ENCODE measurements around the gene API5.

API5 gene

DNA sequence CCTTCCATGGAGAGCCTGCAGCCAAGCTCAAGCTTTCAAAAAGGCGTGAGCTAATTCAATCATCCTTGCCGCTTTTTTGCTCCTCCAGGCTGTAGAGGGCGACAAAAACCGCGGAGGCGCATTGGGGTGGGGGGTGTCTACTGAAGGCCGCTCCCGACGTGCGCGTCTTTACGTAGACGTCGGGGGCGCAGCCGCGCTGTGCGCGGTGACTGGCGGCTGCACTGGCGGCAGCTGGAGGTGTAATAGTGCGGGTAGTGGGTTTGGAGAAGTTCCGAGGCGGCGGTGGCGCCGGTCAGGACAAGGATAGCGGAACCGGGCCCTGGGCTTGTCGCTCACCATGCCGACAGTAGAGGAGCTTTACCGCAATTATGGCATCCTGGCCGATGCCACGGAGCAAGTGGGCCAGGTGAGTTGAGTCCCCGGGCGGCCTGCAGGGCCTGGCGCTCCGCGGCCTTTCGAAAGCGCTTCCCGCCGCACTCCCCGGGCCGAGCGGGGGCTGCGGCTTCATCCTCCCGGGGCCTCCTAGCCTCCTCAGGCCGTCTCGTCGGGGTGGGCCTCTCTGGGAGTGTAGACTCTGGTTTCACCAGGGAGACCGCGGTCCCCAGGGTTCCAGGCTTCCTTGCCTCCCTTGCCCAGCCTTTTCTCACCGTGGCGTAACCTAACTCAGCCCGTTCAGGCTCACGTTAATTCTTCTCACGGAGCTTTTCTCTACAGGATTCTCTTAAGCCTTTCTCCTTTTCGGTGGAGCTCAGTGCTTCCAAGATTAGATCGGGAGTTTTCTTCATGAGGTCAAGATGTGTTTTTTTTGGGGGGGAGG lies at the start of gene API5:
API5 (plus strand) TSS at position 206 of the 817 bp plus-strand sequence; CDS start at position 338, 132 bp downstream.
- peak; percentile 91 for DNase-seq

DNA sequence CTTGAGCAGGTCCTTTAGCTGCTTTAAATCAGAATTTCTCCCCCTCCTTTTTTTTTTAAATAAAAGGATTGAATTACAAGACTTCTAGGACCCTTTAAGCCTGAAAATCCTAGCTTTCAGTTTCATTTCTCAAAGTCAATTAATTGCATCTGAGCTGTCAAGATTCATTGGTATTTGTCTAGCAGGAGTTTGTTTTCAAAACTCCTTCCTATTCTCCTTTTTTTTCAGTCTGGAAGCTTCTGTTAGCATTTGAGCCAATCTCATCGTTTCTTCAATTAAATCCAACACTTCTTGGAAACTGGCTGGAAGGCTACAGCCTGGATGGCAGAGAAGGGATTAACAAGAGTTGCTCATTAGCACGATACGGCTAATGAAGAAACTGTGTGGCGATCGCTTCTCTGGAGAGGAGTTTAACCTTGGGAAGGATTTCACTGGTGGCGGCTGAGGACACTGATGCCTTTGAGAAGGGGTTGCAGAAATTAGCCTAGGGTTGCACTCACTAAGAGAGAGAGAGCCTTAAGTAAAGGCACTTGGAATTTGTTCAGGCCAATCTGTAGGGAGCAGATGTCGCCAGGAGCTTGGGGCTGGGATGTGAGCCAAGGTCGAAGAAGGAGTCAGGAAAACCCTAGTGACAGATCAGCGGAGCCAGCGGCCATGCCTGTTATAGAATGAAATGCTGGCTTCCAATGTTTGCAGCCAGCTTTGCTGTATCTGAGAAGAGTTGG lies 43.8 kb upstream of the API5 start:
- DNase-seq: no peak

DNA sequence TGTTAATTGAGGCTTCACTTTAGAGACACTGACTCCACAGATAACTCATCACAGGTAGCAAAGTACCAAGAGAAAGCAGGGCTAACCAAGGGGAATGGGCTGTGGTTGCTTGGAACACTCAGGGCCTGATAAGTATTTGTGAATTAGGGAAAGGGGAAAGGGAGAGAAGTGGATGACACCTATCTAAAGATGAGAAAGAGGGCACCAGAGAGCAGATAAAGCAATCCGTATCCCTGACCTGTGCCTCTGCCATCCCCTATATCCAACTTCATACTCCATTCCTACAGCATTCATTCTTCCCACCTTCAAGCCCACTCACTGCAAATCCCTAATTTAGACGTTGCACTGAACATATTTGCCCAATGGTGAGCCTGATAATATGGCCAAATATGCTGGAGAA lies 43.0 kb upstream of the API5 start:
- DNase-seq: no peak

DNA sequence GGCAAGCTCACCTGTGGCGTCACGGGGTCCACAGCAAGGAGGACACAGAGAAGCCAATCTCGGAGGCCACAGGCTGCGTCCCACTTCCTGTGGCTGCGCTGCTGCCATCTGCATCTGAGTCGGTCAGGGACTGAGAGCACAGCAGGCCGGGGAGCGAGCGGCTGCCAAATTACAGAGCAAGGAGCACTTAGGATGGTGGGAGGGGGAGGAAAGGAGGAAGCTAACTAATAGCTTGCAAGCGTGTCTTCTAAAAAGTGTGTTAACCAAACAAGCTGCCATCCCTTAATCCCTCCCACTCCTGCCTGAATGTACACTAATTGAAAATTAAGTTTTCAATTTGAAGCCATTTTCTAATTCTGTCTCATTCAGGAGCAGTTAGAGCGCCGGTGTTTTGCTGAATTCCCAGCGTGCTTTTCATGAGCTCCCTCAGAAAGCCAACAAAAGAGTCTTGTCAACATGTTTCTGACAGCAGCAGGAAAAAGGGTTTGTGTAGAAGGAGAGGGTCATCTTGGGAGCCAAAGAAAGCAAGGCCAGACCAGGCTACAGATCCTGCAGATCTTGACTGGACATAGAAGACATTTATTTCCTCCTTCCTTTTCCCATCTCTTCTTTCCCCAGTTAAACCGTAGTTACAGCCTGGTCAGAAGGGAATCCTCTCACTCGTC lies 42.4 kb upstream of the API5 start:
- no peak for DNase-seq

DNA sequence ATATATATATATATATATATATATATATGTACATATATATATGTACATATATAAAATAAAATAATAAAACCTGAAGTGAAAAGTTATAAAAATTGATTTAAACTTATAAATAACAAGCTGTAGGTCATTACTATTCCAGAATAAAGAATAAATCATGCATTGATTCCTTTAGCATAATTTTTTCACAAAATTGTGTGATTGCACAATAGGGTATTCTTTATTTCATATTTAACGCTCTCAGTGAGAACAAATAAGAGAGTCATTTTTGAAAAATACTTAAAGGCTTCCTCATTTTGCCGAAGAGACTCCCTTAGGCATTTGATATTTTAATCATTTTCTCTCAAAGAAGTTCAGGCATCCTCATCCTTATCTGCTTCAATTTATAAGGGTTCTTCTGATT lies 41.3 kb upstream of the API5 start:
- DNase-seq: no peak

DNA sequence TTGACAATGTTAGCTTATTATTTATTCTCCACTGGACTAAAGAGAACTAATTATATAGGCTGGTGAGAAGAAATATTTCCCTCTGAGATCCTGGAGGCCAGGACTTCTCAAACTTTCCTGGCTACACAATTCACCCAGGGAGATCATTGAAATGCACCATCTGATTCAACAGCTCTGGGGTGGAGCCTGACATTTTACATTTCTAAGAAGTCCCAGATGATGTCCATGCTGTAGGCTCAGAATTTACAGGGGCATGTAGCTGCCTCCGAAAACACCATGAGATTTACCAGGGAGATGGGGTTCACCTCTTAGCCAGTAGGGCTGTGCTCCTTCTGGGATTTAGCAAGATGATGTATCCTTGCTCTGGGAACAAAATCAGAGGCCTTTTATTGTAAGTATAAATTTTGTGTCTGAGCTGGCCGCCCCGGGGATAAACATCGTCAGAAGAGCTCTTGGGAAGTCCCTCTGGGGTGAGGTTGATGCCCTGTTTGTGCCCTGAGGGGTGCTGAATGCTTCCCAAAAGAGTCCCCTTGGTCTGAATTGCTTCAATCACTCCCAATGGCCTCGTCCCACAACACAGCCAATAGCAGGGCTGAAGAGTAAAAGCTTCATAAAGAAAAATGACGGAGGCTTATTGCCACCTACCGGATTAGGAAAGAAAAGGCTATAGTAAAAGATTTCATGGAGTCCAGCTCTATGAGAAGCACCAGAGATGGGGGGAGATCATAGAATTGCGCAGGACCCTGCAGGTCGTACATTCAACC lies 33.4 kb upstream of the API5 start:
- no peak for DNase-seq

DNA sequence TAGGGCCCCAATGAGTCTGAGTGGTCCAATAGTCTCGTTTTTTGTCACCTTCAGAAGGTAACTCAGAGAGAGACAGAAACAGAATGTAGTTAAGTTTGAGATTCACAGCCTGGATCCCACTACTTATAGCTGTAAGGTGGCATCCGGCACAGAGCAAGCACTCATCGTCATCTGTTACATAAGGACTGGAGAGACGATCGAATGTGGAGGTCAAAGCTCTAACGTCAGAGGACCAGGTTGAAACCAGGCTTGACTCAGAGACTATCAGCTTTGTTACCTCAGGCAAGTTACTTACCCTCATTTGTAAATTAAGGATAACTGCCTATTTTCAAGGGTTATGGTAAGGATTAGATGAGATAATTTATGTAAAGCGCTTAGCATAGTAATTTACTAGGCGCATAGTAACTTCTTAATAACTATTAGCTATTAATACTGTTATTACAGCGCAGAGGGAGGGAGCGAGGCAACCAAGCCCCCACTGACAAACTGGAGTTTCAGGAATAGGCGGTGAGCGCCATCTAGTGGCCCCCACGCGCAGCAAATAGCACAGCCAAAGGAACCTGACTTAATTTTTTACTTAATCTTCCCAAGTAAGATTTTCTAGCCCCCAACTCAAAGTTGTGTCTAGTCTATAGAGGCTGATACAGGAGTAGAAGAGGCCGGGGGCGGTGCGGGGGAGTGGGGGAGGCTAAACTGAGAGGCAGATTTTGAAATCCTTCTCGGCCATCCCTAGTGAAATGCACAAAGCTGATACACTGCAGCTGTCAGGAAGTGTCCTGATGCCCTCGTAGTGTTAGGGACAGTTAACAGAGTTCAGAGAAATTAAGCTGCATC lies 29.0 kb upstream of the API5 start:
- DNase-seq: no peak

DNA sequence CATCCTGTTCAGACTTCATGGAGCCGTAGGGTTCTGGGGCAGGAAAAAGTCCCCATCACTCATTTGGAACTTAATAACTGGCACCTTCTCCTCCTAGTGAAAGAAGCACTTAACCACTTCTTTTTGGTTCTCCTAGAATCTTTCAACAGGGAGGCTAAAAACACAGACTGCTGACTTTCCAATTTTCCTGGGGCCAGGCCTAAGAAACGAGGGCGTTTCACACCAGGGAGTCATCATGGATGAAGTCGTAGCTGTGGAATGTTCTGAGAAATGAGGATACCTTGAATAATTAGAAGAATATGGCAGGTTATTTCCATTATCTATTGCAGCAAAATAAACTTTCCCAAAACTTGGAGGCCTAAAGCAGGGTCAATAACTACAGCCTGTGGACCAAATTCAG lies 26.0 kb upstream of the API5 start:
- no peak for DNase-seq

DNA sequence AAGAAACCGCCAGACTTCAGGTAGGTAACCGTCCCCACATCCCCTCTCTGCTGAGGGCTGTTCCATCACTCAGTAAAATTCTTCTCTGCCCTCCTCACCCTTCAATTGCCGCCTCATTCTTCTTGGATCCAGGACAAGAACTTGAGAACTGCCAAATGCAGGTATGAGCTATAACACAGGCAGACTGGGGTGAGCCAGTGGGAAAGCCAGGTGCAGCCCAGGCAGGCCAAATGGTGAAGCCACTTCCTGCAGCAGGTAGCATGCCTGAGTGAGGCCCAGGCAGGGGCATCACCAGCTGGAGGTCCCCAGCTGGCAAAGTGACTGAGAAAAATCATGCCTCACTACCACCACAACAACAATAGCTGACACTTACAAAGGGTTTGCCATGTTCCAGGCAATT lies 22.4 kb upstream of the API5 start:
- no peak for DNase-seq

DNA sequence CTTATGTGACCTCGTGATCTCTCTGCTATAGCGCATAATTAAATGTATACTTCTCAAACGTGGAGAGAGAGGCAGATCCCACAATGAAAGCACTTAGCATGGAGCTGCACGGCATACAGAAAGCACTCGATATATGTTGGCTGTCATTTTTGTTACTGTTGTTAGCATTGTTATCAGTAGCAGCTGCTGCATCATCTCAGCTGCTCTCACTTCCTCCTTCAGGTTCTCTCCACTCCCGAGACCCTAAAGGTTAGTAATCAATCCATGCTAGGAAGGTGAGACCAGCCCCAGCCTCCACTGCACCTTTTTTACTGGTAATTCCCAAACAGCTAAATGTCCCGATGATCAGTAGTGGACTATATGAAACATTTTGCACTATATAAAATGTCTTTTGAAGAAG lies 13.4 kb upstream of the API5 start:
- no peak for DNase-seq

DNA sequence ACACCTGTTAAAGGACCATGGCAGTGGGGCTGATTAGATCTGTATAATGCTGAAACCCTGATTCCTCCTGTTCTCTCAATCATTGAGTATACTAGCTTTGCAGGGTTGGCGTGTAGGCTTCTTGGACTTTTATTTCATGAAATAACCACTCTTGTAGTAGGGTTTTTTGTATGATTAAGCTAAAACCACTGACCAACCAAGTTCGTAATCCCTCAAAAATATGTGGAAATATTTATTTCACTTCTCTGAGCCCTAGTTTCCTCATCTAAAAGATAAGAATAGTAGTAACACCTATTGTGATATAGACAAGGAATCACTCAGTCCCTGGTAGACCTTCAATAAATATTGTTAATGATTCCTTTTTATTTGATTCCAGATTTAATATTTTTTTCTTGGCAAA lies 4.2 kb downstream of the API5 start:
- no peak for DNase-seq

DNA sequence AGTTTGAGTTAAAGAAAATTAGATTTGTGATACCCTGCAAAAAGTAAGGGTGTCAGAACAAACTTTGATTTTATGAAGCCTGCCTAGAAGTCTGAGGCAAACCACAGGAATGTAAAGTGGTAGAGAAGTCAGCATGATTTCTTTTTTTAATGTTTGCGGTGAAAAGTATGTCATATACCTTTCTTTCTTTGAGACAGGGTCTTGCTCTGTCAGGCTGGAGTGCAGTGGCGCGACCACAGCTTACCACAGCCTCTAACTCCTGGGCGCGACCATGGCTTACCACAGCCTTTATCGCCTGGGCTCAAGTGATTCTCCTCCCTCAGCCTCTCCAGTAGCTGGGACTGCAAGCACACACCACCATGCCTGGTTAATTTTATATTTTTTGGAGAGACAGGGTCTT lies 4.7 kb downstream of the API5 start:
- no peak for DNase-seq

DNA sequence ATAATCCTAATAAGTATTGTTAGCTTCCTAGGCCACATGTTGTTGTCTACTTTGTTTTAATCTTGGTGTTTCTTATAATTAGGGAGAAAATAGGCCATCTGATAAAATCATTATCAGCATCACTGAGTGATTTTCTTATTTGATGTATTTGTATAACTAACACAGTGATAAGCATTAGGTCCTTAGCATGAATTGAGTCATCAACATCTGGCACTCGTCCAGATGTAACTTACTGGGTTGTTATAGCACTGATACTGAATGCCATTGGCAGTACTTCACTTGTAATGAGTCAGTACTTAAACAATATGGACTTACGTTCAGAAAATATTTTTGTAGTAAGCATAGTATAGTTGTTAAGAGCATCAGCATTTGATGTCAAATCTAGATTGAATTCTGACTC lies 16.2 kb downstream of the API5 start:
- DNase-seq: no peak

DNA sequence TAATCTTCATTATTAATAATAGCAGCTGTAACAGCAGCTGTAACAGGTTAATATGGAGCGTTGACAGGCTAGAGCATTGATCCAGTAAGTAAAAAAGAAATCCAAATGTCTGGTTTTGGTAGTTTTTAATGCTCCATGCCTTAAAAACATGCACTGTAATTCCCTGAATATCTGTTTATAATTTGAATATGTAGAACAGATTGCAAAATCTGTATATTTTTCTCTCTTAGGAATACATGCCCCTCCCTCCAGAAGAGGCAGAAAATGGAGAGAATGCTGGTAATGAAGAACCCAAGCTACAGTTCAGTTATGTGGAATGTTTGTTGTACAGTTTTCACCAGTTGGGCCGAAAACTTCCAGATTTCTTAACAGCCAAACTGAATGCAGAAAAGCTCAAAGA lies 16.7 kb downstream of the API5 start:
- no peak for DNase-seq

DNA sequence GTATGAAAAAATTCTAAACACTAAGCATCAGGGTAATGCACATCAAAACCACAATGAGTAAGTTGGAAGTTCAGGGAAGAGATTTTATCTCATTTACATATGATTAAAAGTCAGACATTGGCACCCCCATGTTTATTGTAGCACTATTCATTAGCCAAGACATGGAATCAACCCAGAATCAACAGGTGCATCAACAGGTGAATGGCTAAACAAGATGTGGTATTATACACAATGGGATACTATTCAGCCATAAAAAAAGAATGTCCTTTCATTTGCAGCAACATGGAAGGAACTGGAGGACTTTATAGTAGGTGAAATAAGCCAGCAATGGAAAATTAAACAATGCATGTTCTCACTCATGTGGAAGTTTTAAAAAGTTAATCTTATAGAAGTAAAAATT lies 29.4 kb downstream of the API5 start:
- no peak for DNase-seq

DNA sequence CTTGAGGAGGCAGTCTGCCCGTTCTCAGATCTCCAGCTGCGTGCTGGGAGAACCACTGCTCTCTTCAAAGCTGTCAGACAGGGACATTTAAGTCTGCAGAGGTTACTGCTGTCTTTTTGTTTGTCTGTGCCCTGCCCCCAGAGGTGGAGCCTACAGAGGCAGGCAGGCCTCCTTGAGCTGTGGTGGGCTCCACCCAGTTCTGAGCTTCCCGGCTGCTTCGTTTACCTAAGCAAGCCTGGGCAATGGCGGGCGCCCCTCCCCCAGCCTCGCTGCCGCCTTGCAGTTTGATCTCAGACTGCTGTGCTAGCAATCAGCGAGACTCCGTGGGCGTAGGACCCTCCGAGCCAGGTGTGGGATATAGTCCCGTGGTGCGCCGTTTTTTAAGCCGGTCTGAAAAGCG lies 39.6 kb downstream of the API5 start:
- peak; percentile 9 for DNase-seq

DNA sequence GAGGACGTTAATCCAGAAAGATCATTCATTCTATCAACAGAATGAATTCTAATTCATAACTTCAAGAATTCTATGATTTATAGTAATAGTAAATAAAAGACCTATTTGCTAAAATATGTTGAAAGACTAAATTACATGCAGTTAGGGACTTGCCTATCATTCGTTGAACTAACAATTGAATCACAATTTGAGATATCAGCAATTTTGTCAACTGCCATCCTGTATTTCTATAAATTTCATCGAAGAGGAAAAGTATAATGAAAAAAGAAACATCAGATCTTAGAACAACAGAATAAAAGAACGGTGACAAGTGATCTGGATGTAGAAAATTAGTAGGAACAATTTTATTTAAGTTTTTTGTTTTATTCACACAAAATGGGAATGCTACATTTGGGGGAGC lies 42.5 kb downstream of the API5 start:
- DNase-seq: no peak

DNA sequence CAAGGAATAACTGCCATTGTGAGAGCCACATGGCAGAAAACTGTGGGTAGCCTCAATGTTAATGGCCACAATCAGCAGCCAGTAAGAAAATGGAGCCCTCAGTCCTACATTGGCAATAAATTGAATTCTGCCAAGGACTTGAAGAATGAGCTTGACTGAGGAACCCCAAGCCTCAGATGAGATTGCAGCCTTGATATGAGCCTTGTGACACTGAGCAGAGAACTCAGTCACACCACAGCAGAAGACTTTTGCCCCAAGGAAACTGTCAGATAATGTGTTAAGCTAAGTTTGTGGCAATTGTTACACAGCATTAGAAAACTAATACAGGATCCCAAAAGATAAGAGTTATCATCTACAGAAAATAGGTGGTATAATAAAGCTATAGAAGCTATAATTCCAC lies 44.5 kb downstream of the API5 start:
- no peak for DNase-seq

DNA sequence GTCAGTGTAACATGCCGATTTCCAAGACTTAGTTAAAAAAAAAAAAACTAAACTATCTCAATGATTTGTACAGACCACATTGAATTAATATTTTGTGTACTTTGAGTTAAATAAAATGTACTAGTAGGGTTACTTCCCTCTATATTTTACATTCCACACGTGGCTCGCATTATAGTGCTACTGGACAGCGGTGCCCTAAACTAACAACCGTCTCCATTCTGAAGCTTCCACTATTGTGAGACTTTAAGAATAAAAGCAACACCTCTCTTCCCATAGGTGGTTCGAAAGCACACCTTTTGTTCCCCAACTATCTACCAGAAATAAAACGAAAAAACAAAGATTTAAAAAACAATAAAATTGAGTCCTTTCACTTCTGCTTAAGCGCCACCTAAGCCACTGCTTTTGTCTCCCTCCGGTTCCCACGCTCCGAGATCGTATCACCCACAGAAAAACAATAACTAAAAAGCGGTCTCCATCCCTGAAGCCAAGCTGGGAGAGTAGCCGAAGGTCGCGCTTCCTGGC lies 46.5 kb downstream of the API5 start:
- DNase-seq: no peak

DNA sequence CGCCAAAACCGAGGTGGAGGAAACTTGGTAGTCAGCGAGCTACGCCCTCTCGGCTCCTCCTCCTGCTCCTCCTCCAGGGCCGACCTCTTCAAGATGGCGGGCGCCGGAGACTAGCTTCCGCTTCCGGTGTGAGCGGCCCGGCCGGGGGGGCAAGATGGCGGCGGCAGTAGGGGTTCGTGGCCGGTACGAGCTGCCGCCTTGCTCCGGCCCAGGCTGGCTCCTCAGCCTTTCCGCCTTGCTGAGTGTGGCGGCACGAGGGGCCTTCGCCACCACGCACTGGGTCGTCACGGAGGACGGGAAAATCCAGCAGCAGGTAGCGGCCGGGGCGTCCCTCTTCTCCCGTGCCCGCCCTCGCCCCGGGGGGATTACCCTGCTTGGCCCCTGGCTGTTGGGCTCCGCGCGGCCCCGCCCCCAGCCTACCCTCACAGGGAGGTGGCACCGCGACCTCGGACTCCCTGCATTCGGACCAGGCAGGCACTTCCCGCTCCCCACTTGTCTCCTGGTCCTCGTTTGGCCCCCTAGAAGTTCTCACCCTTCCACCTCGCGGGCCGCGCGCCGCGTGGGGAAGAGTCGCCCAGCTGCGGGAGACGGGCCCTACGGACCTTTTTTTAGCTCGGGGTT lies 47.1 kb downstream of the API5 start, which contains the start of gene TTC17:
TTC17 (plus strand) TSS at position 120 of the 621 bp plus-strand sequence; CDS start at position 155, 35 bp downstream.
- DNase-seq: peak; percentile 89

DNA sequence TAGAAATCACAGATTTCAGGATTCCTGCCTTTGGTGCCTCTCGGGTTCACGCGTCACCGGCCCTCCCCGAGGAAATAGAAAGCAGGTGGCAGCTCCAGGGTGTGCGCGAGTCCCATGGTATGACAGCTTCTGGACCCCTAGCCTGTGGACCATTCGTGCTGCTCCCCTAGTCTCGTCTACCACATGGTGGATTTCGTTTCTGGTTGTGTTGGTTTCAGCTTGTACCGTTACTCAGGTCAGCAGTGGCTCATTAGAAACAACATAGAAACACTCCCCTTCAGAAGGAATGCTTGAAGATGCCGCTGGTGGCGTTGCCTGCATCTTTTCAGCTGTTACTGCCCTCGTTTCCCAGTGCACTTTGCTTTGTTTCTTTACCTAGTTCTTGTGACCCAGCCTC lies 47.6 kb downstream of the API5 start:
- no peak for DNase-seq
